DMS79 (cell line): ENCODE measurements around the gene MYRF.

Experiments
- DNase-seq: peaks from one replicate; lab custom pipeline; 2025; lab: John Stamatoyannopoulos, UW

MYRF gene

DNA sequence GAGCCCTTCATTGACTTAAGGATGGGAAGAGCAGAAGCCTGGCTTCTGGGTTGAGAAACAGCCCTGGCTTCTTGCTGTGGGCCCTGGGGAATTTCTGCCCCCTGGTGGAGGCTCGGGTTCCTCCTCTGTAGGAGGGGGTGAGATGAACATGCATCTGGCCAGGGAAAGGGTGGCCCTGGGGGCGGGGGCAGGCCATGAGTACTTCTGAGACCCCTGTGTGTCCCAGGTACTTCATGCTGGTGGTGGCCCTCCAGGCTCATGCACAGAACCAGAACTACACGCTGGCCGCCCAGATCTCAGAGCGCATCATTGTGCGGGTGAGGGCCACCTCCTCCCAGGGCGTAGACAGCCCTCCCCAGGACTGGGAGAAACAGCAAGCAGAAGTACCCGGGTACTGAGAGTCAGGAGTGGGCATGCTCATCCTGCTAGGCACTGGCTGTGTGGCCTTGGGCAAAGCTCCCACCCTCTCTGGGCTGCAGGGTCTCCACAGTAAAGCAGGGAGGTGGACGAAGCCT, 24.2 kb downstream of the MYRF start:
- no peak for DNase-seq

DNA sequence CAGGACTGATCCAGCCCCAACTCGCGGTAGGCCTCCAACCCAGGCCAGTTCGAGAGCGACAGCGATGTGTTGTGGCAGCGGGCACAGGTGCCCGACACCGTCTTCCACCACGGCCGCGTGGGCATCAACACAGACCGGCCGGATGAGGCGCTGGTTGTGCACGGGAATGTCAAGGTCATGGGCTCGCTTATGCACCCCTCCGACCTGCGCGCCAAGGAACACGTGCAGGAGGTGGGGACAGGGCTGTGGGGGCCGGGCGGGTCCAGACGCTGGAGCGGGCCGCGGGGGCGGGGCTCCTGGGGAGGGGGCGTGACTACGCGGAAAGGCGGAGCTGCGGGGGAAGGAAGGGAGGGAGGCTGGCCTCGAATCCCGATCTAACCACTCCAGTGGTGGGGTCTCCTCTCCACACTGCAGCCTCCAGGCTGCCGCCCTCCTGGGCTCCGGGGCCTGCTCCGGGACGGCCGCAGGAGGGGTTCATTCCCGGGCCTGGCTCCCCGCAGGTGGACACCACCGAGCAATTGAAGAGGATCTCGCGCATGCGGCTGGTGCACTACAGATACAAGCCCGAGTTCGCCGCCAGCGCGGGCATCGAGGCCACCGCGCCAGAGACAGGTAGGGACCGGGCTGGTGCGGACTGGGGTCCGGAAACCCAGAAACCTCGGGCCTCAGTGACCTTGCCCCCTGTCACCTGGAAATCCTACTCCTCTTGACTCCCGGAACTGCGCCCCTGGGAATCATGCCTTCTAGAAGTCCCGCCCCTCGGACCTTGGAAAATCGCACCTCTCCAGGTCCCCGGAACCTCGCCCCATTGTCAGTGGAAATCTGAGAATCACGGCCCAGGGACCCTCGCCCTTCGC, 25.0 kb downstream of the MYRF start:
- no peak for DNase-seq

DNA sequence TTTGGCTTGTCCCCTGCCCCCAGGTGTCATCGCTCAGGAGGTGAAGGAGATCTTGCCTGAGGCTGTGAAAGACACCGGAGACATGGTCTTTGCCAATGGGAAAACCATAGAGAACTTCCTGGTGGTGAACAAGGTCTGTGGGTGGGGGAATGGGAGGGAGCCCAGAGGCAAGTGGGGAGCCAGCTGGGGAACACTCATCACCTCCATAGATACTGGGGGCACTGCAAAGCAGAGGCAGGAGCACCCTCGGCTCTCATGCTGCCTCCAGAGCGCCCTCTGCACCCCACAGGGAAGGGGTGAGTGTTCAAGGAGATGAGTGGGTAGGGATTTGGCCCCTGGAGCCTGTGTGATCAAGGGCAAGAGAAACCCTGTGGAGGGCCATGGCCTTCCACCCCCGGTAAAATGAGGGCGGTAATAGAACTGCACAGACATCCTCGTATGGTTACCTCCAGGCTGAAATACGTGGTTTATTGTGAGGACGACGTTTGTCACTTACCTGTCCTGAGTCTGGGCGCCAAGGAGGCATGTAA, 26.0 kb downstream of the MYRF start:
- no peak for DNase-seq

DNA sequence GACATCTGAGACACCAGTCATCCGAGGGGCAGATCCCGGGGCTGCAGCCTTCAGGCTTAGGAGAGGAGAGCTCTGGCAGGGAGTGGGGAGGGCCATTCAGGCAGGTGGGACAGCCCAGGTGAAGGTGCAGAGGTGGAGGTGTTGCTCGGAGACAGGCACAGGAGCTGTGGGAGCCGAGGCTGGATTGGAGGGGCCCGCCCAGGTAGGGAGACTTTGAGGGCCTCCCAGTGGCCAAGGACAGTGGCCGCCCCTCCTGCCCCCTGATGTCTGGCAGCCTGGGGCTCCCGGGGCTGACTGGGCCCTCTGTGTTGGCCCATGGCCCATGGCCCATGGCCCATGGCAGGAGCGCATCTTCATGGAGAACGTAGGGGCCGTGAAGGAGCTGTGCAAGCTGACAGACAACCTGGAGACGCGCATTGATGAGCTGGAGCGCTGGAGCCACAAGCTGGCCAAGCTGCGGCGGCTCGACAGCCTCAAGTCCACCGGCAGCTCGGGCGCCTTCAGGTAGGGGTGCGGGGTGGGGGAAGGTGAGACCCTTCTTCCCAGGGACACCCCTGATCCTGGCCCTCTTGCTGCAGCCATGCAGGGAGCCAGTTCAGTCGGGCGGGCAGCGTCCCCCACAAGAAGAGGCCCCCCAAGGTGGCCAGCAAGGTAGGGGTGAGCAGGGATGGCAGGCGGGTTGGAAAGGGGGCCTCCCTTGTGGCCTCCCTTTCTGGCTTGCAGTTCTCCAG, 26.6 kb downstream of the MYRF start:
- no peak for DNase-seq

DNA sequence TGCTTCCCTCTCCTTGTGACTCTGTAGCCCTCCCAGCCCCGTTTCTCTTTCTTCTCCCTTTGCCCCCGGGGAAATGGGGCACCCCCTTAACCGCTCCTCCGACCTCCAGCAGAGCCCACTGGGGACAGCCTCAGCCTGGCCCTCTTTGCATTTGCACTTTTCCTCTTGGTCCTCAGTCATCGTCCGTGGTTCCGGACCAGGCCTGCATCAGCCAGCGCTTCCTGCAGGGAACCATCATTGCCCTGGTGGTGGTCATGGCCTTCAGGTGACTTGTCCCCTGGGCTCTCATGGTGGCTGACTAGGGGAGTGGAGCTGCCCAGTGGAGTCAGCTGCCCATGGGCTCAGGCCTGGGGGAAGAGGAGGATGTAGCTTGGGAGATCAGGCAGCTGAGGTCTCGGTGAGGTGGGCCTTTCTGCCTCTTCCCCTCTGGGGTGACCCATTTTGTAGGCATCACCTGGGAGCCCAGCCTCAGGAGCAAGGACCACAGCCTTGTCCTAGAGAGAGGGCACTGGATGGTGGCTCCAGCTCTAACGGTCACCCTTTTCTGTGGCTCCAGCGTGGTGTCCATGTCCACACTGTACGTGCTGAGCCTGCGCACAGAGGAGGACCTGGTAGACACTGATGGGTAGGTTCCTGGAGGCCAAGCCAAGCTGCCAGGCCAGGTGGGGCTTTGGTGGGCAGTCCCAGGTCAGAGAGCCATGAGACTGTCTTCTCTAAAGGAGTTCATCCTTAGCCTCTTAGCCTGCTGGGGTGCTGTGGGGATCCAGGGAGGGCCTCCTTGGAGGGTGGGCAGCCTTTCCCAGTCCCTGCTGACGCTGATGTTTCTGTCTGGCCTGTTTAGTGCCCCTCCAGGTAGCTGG, 27.5 kb downstream of the MYRF start:
- no peak for DNase-seq

DNA sequence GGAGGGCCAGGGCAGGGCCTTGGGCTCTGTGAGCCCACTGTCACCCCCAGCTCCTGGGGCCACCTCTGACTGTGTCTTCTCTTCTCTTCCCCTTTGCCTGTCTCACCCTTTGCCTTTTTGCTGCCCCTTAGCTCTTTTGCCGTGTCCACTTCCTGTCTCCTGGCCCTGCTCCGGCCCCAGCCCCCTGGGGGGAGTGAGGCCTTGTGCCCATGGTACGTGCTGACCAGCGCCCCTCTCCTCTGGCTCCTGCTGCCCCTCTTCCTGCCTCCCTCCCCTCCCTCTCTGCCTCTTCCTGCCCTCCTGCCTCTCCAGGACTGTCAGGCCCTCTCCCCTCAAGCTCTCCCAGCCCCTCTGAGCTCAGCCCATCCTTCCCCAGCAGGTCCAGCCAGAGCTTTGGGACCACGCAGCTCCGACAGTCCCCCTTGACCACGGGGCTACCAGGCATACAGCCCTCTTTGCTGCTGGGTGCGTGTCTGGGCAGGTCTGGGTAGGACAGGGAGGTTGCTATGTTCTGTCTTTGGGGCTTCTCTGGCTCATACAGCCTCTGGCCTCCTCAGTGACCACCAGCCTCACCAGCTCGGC, 28.2 kb downstream of the MYRF start:
- no peak for DNase-seq

DNA sequence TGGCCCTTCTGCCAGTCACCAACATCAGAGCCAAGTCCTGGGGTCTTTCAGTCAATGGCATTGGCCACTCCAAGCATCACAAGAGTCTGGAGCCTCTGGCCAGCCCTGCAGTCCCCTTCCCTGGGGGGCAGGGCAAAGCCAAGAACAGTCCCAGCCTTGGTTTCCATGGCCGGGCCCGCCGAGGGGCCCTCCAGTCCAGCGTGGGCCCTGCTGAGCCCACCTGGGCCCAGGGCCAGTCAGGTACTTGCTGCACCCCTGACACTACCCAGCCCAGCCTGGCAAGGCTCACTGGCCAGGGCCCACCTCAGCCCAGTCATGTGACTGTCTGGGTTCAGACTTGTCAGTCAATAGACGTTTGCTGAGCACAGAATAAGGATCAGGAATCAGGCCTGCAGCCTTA, 29.1 kb downstream of the MYRF start:
- DNase-seq, result no peak

DNA sequence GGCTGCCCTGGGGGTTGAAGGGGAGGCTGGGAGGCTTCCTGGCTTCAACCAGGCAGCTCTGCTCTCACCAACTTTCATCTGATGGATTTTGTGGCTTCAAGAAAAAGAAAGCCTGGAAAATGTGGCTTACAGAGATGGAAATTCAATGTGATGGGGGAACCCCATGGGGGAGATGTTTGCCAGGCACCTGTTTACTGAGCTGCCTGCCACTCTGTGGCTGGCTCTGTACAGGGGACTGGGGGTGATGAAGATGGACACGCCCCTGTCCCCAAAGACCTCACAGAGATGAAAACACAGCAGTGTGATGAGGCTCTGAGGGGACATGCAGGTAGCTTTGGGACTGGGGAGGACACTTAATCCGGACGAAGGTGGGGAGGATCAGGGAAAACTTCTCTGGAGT, 29.9 kb downstream of the MYRF start:
- DNase-seq, result no peak

DNA sequence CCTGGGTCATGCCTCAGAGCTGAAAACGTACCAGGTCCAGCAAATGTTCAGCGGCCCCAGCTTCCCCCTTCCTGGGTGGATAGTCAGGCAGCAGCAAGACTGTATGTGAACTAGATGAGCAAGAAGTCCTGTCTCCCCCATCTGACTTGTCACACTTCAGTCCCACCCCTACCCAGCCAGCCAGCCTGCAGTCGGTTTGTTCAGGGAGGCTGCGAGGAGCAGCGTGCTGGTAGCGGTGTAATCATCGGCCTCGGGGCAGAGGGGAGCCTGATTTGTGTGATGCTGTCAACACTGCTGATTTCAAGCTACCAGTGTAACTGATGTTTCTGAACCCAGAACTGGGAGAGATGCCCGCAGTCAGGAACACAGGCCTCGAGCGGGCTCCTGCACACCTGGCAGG, 30.4 kb downstream of the MYRF start:
- no peak for DNase-seq

DNA sequence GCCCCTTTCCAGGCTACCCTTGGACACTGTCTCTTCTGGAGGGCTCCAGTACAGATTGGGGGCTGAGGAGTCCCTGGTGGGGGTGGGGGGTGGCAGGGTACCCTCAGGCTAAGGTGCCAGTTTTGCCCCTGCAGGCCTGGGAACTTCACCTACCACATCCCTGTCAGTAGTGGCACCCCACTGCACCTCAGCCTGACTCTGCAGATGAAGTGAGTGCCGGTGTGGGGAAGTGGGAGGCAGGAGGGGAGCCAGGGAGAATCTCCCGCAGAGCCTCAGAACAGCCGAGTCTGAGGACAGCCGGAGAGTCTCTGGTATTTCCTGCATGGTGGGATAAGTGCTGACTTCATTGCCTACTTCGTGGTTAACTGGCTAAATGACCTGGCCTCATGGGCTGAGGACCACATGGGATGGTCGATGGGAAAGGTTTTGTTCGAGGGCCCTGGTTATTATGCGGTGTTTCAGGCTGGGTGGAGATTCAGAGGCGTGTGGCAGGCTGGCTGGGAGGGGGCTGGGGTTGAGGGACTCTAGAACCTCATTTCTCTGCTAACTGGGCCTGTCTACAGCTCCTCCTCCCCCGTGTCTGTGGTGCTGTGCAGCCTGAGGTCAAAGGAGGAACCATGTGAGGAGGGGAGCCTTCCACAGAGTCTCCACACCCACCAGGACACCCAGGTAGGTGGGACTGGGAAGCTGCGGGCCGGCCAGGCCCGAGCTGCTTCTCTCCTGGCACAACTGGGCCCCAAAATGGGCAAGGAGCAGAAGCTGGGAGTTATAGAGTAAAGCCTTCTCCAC, 31.5 kb downstream of the MYRF start:
- DNase-seq, result no peak

DNA sequence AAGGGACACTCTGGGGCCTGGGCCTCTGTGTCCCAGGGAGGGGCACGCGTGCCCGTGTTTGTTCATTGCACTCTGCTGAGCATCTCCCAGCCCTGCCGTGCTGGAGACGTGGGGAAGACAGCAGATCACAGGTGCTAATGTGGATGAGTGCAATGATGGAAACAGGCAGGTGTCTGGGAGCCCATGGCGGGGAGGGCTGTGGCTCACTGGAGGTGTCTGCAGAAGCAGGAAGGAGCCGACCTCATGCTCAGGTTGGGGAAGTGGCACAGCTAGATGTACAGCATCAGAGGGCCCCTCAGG, 32.0 kb downstream of the MYRF start:
- no peak for DNase-seq

DNA sequence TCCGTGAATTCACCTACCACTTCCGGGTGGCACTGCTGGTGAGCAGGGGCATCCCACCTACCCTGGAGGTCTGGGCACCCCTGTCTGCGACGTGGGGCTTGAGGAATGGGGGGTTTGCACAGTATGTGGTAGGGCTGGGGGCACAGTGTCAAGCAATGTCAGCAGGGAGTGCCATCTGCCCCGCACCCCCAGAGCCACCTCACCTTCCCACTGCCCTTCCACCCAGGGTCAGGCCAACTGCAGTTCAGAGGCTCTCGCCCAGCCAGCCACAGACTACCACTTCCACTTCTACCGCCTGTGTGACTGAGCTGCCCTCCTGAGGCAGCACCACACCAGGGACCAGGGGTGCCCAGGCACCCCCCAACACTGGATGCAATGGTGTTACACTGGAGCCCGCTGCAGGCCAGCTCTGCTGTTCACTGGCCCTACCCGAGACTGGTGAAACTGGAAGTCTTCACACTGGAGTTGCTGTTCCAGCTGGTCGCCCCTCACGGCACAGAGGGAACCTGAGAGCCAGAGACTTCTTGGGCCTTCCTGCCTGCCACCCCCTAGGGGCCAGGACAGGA, 33.5 kb downstream of the MYRF start:
- DNase-seq, result no peak

DNA sequence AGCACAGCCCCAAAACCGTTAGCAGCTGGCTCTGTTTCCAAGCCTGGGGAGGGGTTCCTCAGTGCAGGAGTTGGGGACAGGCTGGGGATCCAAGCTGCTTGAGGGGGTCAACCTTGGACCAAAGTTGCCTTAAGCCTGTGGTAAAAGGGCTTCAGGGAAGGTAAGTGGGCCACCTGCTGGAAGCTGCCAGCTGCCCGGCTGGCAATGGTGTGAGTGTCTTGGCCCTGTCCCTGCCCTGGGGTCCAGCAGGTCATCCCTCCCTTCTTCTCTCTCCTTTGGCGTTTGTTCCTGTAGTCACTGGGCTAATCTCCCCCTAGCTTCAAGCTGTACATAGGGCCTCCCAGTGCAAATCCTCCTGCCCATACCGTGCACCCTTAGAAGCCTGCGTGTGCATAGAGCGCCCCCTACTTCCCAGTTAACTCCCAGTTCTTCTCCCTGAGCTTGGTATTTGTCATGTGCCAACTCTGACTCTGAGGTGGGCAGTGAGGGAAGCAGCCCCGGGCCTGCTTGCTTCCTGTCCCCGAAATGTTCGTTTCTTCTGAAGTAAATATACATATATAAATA, 35.6 kb downstream of the MYRF start:
- no peak for DNase-seq

DNA sequence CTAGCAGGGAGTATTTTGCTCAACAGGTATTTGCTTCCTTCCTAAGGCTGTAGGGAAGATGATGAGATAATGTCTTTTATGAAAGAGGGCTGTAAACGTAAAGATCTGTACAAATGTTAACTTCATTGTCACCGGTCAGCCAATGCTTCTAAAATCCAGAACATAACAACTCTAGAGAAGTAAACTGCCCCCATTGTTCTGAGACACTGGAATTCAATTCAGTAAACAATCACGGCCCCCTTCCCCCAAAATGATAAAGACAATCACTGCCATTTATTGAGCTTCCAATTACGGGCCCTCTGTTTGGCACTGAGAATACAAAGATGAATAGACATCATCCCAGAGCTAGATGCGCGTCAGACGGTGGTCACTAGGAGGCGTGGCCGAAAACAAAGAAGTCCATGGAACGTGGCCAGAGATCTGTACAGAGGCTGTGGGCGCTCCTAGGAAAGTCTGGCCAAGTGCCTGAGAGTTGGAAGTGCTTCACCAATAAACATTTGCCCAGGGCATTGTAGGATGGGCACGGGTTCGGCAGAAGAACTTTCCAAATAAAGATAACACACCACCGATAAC, 39.4 kb downstream of the MYRF start:
- DNase-seq, result peak; percentile 77

DNA sequence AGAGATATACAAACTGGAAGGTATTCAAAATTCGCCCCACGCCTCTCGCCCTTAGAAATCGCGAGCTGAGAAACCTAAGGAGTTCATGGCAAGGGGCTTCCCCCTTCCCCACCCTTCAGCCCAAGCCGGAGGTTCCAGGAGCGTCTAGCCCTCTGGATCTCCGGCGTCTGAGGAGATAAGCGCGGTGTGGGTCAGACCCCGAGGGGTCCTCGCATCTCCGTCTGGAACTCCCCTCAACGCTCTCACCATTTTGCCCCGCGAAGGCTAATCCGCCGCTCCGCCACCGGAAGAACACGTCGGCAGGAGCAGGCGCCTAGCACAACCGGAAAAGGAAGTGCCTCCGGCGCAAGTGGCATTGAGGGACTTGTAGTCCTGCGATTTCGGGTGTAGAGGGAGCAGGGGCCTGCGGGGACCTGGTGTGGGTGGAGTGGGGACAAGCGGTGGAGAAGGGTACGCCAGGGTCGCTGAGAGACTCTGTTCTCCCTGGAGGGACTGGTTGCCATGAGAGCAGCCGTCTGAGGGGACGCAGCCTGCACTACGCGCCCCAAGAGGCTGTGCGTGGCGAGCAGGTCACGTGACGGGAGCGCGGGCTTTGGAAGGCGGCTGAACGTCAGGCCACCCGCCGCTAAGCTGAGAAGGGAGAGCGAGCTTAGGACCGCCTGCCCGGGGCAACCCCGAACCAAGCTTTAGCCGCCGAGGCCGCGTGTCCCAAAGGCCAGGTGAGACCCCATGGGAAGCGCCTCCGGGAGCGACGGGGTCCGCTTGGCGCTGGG, 40.1 kb downstream of the MYRF start, which contains the start of the genes FEN1 and TMEM258:
Gene FEN1 (plus strand): TSS at position 602 of the 773 bp plus-strand sequence. CDS start 2,451 bp downstream, outside the sequence.
Gene TMEM258 (minus strand): TSS at position 290 of the 773 bp plus-strand sequence. CDS start 41 bp downstream, at position 249.
- DNase-seq, result peak; percentile 89

DNA sequence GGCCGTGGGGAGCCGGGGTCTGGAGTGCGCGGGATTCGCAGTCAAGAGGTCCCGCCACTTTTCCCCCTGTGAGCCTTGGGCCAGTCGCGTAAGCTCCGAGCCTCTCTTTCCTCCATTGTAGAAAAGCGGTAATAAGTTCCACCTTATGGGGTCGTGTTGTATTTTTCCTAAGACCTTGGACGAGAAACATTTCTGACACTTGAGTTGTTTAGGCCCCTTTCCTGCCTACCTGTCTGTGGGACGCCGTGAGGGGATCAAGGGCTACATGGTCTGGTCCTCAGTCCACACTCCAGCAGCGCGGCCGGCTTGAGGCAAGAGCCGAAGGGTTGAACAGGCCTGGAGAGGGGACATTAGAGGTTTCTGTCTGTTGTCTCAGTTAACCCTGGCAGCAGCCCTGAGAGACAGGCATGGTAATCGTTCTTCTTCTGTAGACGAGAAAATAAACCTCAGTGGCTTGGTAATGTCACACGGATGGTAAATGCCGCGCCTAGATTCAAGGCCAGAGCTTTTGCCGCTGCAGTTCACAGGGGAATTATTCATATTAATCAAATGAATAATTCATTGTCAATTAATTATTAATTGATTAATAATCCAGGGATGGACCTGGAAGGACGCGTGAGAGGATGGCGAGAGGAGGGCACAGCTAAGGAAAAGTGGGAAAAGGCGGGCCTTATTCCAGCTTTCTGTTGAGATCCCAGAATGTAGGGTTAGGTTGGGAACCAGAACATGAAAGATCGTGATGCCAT, 40.8 kb downstream of the MYRF start:
- no peak for DNase-seq

DNA sequence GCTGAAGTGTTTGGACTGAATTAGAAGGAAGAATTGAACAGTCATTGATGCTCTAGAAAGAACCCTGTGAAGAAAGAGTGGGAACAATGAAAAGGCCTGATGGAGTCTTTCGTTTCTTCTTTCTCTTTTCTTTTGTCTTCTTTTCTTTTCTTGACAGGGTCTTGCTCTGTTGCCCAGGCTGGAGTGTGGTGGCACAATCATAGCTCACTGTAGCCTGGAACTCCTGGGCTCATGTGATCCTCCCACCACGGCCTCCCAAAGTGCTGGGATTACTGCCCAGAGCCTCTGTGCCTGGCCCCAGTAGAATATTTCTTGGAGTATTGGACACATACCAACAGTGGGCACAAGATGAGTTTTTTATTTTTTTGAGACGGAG, 41.4 kb downstream of the MYRF start:
- no peak for DNase-seq

DNA sequence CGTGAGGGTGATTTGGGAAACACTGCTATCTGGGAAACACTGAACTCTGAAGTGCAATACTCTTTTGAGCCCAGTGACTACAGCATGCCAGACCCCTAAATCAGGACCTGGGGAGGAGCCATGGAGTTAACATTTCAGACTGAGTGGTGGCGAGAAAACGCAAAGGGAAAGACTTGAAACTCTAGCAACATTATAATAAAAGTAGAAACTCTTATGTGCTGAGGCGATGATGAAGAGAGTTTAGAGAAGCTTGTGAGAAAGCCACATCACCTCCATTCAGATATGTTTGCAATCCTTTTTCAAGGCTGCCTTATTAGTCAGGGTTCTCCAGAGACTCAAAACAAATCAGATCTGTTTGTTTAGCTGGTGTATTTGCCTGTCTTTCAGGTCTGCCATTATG, 42.1 kb downstream of the MYRF start:
- no peak for DNase-seq
